SK-N-SH (cell line): Measurements from ENCODE around the gene TCF12. TPM values are rescaled to one million over a fixed set of nuclear protein-coding genes. Genes with fewer than 3 reads are reported as not detected.
A peak's percentile ranks its signal among the peaks of the same experiment; 100 is the strongest.

Experiments
- CTCF ChIA-PET: fragments of 300-600, 350-600 bp; formaldehyde crosslinking; extraction: SDS; loops from one replicate; lab custom pipeline; 2021; lab: Yijun Ruan, JAX
- POLR2A ChIA-PET: fragments of 350-600 bp; sonication (Branson Sonifier 250); formaldehyde crosslinking; extraction: SDS; loops from one replicate; lab custom pipeline; 2020; ENCODE audit warnings: antibody characterized with exemption, inconsistent platforms; lab: Yijun Ruan, JAX
- DNase-seq: peaks from one replicate; pipeline ENCODE4 v3.0.0; 2012
- H2AFZ ChIP-seq: fragments of 200-600 bp; sonication (generic); 2 replicates; pipeline ENCODE4 v1.8.1; 2016; ENCODE audit warnings: antibody characterized with exemption, mild to moderate bottlenecking, low read depth
- H3F3A ChIP-seq: fragments of 200-600 bp; sonication (generic); replicated peaks from 2 replicates; pipeline ENCODE3; 2016; ENCODE audit warnings: antibody characterized with exemption, mild to moderate bottlenecking; ENCODE audit not compliant: insufficient read depth
- H3K27ac ChIP-seq, 2 experiments: fragments of 200-500 bp in 1 of 2; fragments of 200-600 bp in 1 of 2; sonication (Bioruptor generic) in 1 of 2; sonication (generic), shearing (Covaris generic) in 1 of 2; 2 replicates each; pipeline versions ENCODE4 v1.5.1 to v1.6.1; 2014 to 2016; ENCODE audit warnings: low read depth in 2 of 2, inconsistent platforms in 1 of 2, low read length in 1 of 2, mild to moderate bottlenecking in 1 of 2, mixed read lengths in 1 of 2
- H3K27me3 ChIP-seq: fragments of 200-600 bp; sonication (generic), shearing (Covaris generic); 2 replicates; pipeline ENCODE4 v1.6.1; 2016; ENCODE audit warnings: mixed run types; ENCODE audit not compliant: insufficient read depth
- H3K36me3 ChIP-seq, 2 experiments: fragments of 200-500 bp in 1 of 2; fragments of 200-600 bp in 1 of 2; sonication (Bioruptor generic) in 1 of 2; sonication (generic) in 1 of 2; replicated peaks in 1 of 2; 2 replicates each; pipeline versions ENCODE3 to v1.5.1; 2014 to 2016; ENCODE audit warnings: low read length in 1 of 2, mild to moderate bottlenecking in 1 of 2; ENCODE audit not compliant: insufficient read depth in 2 of 2, control insufficient read depth in 1 of 2
- H3K4me1 ChIP-seq, 2 experiments: fragments of 200-500 bp in 1 of 2; fragments of 200-600 bp in 1 of 2; sonication (Bioruptor generic) in 1 of 2; sonication (generic), shearing (Covaris generic) in 1 of 2; 2 replicates each; pipeline versions ENCODE4 v1.5.1 to v1.6.1; 2014 to 2016; ENCODE audit warnings: low read depth in 1 of 2, low read length in 1 of 2, mixed run types in 1 of 2; ENCODE audit not compliant: insufficient read depth in 2 of 2, control insufficient read depth in 1 of 2
- H3K4me2 ChIP-seq: fragments of 200-600 bp; sonication (generic), shearing (Covaris generic); 2 replicates; pipeline ENCODE4 v1.6.1; 2017; ENCODE audit warnings: mixed run types
- H3K4me3 ChIP-seq, 2 experiments: fragments of 200-500 bp in 1 of 2; fragments of 200-600 bp in 1 of 2; sonication (Bioruptor generic) in 1 of 2; sonication (generic), shearing (Covaris generic) in 1 of 2; 2 replicates each; pipeline versions ENCODE4 v1.5.1 to v1.8.1; 2014 to 2016; ENCODE audit warnings: low read depth in 2 of 2, inconsistent platforms in 1 of 2, low read length in 1 of 2, mild to moderate bottlenecking in 1 of 2, mixed read lengths in 1 of 2, moderate library complexity in 1 of 2
- H3K79me2 ChIP-seq: fragments of 200-600 bp; sonication (generic); 2 replicates; pipeline ENCODE4 v1.8.1; 2017; ENCODE audit warnings: mild to moderate bottlenecking; ENCODE audit not compliant: insufficient read depth
- H3K9ac ChIP-seq: fragments of 200-600 bp; sonication (generic); 2 replicates; pipeline ENCODE4 v1.6.1; 2017; ENCODE audit warnings: mixed run types
- H3K9me2 ChIP-seq: fragments of 200-600 bp; sonication (generic); 2 replicates; pipeline ENCODE4 v1.6.1; 2017; ENCODE audit warnings: mixed run types
- H3K9me3 ChIP-seq: fragments of 200-600 bp; sonication (generic); 2 replicates; pipeline ENCODE4 v1.6.1; 2017; ENCODE audit warnings: mixed run types, mild to moderate bottlenecking, moderate library complexity
- H4K20me1 ChIP-seq: fragments of 200-600 bp; sonication (generic); 2 replicates; pipeline ENCODE4 v1.6.1; 2017; ENCODE audit warnings: mild to moderate bottlenecking, mixed run types; ENCODE audit not compliant: insufficient read depth
- CHD2 ChIP-seq: fragments of 150-350 bp; IDR thresholded peaks from 2 replicates; pipeline ENCODE4 v1.6.1; 2018; ENCODE audit warnings: low read length; ENCODE audit not compliant: partially characterized antibody
- ELF1 ChIP-seq: IDR thresholded peaks from 2 replicates; pipeline ENCODE4 v1.4.0; 2012
- FOSL2 ChIP-seq: IDR thresholded peaks from 2 replicates; pipeline ENCODE4 v1.4.0; 2012; ENCODE audit warnings: low read depth, mild to moderate bottlenecking, moderate library complexity, borderline replicate concordance
- GABPA ChIP-seq: IDR thresholded peaks from 2 replicates; pipeline ENCODE4 v1.4.0; 2012; ENCODE audit warnings: low read depth, mild to moderate bottlenecking
- GATA2 ChIP-seq: sonication (generic); formaldehyde crosslinking; IDR thresholded peaks from 2 replicates; pipeline ENCODE4 v1.5.0; 2020; ENCODE audit warnings: mild to moderate bottlenecking, missing genetic modification reagents
- MXI1 ChIP-seq: IDR thresholded peaks from 2 replicates; pipeline ENCODE4 v1.6.1; 2012; ENCODE audit warnings: mild to moderate bottlenecking, low read depth, low read length, improper control_type of control experiment
- POLR2AphosphoS5 ChIP-seq: IDR thresholded peaks from 2 replicates; pipeline ENCODE4 v1.6.1; 2012; ENCODE audit warnings: low read depth, low read length
- RXRA ChIP-seq: IDR thresholded peaks from 2 replicates; pipeline ENCODE4 v1.4.0; 2012; ENCODE audit warnings: low read depth, mild to moderate bottlenecking, borderline replicate concordance
- SIN3A ChIP-seq: IDR thresholded peaks from 2 replicates; pipeline ENCODE4 v1.6.1; 2012; ENCODE audit warnings: low read depth, mild to moderate bottlenecking, low read length, moderate library complexity, borderline replicate concordance
- SMC3 ChIP-seq: IDR thresholded peaks from 2 replicates; pipeline ENCODE4 v1.6.1; 2012; ENCODE audit warnings: low read depth, low read length, improper control_type of control experiment
- TAF1 ChIP-seq: IDR thresholded peaks from 2 replicates; pipeline ENCODE4 v1.6.1; 2012; ENCODE audit warnings: low read depth, mild to moderate bottlenecking, low read length, moderate library complexity, borderline replicate concordance
- TCF12 ChIP-seq: IDR thresholded peaks from 2 replicates; pipeline ENCODE4 v1.4.0; 2012
- TEAD4 ChIP-seq: IDR thresholded peaks from 2 replicates; pipeline ENCODE4 v1.4.0; 2012; ENCODE audit warnings: mild to moderate bottlenecking, borderline replicate concordance; ENCODE audit not compliant: insufficient read depth
- USF1 ChIP-seq: IDR thresholded peaks from 2 replicates; pipeline ENCODE4 v1.4.0; 2012; ENCODE audit warnings: low read depth, borderline replicate concordance
- YY1 ChIP-seq: IDR thresholded peaks from 2 replicates; pipeline ENCODE4 v1.4.0; 2012; ENCODE audit warnings: low read depth, mild to moderate bottlenecking
- WGBS: methylation state at CpG from one replicate; pipeline ENCODE4 v1.1.6; 2017; ENCODE audit warnings: low lambda C conversion rate; 5-methylcytosine and 5-hydroxymethylcytosine counted together
- polyA plus RNA-seq, 3 experiments: library from polyadenylated mRNA; depleted of rRNA; stranded (reverse); fragments of >200 nt; gene quantifications; 2 replicates each; pipeline ENCODE4 v1.2.3, GENCODE V29; 2012
- TF ChIP-seq, protein P1 (sequence below): fragments of 200-600 bp; sonication (generic); IDR thresholded peaks from 2 replicates; pipeline ENCODE4 v1.6.1; 2017; ENCODE audit warnings: antibody characterized with exemption, mild to moderate bottlenecking, moderate library complexity
- TF ChIP-seq, protein P2 (sequence below): IDR thresholded peaks from 2 replicates; pipeline ENCODE4 v1.4.0; 2012; ENCODE audit warnings: low read depth
- TF ChIP-seq, protein P3 (sequence below): IDR thresholded peaks from 2 replicates; pipeline ENCODE4; 2012

TCF12 gene
- polyA plus RNA-seq, 1 of the 3 experiments (the other 2 are of a cell fraction) = 49.6 TPM

DNA sequence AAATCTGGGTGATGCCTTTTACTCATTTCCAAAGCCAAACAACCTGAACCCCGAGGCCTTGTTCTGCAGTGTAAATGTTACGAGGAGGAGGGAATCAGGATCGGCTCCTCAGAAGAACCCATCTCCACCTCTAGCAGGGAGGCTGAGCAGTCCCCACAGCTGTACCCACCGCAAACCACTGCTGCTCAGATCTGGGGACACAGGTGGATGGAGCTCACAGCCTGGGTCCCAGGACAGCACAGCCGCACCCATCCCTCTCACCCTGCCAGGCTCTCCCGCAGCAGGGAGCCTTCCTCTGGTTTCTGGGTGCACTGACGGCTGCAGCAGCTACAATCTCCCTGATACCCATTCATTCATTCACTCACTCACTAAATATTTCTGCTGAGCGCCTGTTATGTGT lies 413.9 kb downstream of the TCF12 start:
- ChIA-PET POLR2A (no interaction called here), CTCF (interaction anchor here (0.8 to 2.3 kb wide), 6 partner anchors 8 to 210 kb away, joined by 3 to 11 read pairs (median 8); no protein-coding TSS in a partner anchor)
- Histone ChIP-seq H2AFZ (no peak overlapping the region), H3K27ac (0 out of 4 replicates have a peak overlapping the region, but pooled peaks of 1 of the 2 experiments have one; percentile 100), H3K9me2 (no peaks in the 10 kb centered on the region), H3K36me3 (no peaks in the 10 kb centered on the region), H3K9ac (no peak overlapping the region), H4K20me1 (no peaks in the 10 kb centered on the region), H3K79me2 (no peaks in the 10 kb centered on the region), H3F3A (peaks cover 22% of the 10 kb centered on the region), H3K4me2 (no peak overlapping the region), H3K4me1 (peaks cover 16 to 23% of the 10 kb centered on the region in 2 experiments; a peak in 3 of 4 replicates), H3K4me3 (no peak overlapping the region), H3K9me3 (no peaks in the 10 kb centered on the region), H3K27me3 (no peaks in the 10 kb centered on the region)
- peak; percentile 35 for DNase-seq
- WGBS = 84% methylated on average over 8 of the region's 8 CpGs
- TF ChIP-seq RXRA = no peak
- TF ChIP-seq YY1 = no peak
- TF ChIP-seq SIN3A = no peak
- TF ChIP-seq TCF12 = no peak
- TF ChIP-seq MXI1 = no peak
- TF ChIP-seq, protein P1, sequence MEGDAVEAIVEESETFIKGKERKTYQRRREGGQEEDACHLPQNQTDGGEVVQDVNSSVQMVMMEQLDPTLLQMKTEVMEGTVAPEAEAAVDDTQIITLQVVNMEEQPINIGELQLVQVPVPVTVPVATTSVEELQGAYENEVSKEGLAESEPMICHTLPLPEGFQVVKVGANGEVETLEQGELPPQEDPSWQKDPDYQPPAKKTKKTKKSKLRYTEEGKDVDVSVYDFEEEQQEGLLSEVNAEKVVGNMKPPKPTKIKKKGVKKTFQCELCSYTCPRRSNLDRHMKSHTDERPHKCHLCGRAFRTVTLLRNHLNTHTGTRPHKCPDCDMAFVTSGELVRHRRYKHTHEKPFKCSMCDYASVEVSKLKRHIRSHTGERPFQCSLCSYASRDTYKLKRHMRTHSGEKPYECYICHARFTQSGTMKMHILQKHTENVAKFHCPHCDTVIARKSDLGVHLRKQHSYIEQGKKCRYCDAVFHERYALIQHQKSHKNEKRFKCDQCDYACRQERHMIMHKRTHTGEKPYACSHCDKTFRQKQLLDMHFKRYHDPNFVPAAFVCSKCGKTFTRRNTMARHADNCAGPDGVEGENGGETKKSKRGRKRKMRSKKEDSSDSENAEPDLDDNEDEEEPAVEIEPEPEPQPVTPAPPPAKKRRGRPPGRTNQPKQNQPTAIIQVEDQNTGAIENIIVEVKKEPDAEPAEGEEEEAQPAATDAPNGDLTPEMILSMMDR = no peak
- no peak for TF ChIP-seq TAF1
- TF ChIP-seq SMC3 = no peak
- TF ChIP-seq, protein P2, sequence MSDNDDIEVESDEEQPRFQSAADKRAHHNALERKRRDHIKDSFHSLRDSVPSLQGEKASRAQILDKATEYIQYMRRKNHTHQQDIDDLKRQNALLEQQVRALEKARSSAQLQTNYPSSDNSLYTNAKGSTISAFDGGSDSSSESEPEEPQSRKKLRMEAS = no peak
- TF ChIP-seq CHD2 = no peak
- no peak for TF ChIP-seq GABPA
- TF ChIP-seq POLR2AphosphoS5 = no peak
- TF ChIP-seq, protein P3, sequence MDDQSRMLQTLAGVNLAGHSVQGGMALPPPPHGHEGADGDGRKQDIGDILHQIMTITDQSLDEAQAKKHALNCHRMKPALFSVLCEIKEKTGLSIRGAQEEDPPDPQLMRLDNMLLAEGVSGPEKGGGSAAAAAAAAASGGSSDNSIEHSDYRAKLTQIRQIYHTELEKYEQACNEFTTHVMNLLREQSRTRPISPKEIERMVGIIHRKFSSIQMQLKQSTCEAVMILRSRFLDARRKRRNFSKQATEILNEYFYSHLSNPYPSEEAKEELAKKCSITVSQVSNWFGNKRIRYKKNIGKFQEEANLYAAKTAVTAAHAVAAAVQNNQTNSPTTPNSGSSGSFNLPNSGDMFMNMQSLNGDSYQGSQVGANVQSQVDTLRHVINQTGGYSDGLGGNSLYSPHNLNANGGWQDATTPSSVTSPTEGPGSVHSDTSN = no peak
- TF ChIP-seq FOSL2 = no peak
- no peak for TF ChIP-seq ELF1
- TF ChIP-seq TEAD4 = no peak
- no peak for TF ChIP-seq GATA2 (CRISPR knock-in tag)
- no peak for TF ChIP-seq USF1
